ENCODE results near the gene FAM162B. TPM values are rescaled to one million over a fixed set of nuclear protein-coding genes. Genes with fewer than 3 reads are reported as not detected.

FAM162B gene
- total and polyA plus RNA-seq, 8 donors = 1.4 to 7.7 (median 3.2) TPM; not detected in 4

DNA sequence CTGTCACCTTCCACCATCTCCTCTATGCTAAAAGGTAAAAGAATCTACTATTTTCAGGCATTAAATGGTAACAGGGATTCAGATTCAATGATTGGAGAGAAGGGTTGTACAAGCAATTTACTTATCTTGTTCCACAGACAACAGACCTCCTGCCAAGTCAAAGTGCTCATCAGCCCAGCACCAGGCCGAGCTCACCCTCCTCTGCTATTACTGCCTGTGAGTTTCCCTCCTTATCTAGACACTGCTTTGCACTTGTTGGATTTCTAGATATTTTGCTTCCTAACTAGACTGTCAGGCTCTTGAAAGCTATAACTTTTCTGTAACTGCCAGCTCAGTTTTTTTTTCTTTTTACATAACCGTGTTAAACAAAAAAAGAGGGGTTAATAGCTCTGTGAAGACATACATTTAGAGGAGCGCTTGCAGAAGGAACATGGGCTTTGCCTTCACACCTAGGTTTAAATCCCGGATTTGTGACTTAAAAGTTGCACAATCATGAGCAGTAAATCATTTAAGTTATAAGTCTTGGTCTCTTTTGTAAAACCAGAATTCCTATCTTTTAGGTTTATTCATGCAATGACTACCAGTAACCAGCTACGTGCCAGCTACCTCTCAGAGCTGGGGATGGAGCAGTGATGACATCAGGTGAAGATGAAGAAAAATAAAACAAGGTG lies 1.1 kb upstream of the FAM162B start:
- intact Hi-C loops (cut with DNase I; ENCODE audit: low total_unique reads) = no loop called here
- Histone ChIP-seq H3K27ac (no peak overlapping the region), H3K4me3 (no peak overlapping the region), H3K9me3 (no peaks in the 10 kb centered on the region), H3K4me1 (peaks cover 6 to 18% (median 15%) of the 10 kb centered on the region in 4 donors), H3K36me3 (no peaks in the 10 kb centered on the region), H3K27me3 (peaks cover 0 to 34% (median 21%) of the 10 kb centered on the region in 3 donors)
- WGBS, 5 donors = 73 to 82% (median 79%) methylated on average over 5 of the region's 5 CpGs
- no peak for TF ChIP-seq EP300 (IDR thresholded peaks at IDR 0.05)
- TF ChIP-seq POLR2AphosphoS5 (IDR thresholded peaks at IDR 0.05) = no peak
- TF ChIP-seq, protein P1, sequence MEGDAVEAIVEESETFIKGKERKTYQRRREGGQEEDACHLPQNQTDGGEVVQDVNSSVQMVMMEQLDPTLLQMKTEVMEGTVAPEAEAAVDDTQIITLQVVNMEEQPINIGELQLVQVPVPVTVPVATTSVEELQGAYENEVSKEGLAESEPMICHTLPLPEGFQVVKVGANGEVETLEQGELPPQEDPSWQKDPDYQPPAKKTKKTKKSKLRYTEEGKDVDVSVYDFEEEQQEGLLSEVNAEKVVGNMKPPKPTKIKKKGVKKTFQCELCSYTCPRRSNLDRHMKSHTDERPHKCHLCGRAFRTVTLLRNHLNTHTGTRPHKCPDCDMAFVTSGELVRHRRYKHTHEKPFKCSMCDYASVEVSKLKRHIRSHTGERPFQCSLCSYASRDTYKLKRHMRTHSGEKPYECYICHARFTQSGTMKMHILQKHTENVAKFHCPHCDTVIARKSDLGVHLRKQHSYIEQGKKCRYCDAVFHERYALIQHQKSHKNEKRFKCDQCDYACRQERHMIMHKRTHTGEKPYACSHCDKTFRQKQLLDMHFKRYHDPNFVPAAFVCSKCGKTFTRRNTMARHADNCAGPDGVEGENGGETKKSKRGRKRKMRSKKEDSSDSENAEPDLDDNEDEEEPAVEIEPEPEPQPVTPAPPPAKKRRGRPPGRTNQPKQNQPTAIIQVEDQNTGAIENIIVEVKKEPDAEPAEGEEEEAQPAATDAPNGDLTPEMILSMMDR (IDR thresholded peaks at IDR 0.05) = no peak
- TF ChIP-seq POLR2A (IDR thresholded peaks at IDR 0.05) = no peak
- DNase-seq = no peak

DNA sequence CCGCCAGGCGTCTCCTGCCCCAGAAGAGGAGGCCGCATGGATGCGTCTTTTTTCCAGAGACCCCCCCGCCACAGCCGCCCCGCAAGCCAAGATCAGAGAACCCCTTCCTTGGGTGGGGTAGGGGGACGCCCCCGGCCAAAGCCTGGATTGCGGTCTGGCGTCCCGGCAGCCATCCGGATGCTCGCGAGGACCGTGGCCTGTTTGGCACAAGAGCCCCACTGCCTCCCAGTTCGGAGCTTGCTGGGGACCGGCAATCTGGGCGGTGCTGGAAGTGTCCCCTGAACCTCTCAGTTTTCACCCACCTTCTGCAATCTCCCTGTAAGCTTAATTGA lies 924 bp downstream of the FAM162B start:
- peak overlapping the region in 3 of 5 donors; percentile 23 to 67 (median 48) for H3K27ac ChIP-seq
- no peaks in the 10 kb centered on the region for H3K9me3 ChIP-seq
- H3K27me3 ChIP-seq = peaks cover 0 to 34% (median 21%) of the 10 kb centered on the region in 3 donors
- H3K36me3 ChIP-seq = no peaks in the 10 kb centered on the region
- 15 to 38% (median 22%) methylated on average over 8 to 19 of the region's 19 CpGs for WGBS, 5 donors
- intact Hi-C loops (cut with DNase I; ENCODE audit: low total_unique reads) = no loop called here
- peak overlapping the region; percentile 46 to 73 (median 54) for H3K4me3 ChIP-seq
- peak in 1 of 2 donors; percentile 44 for DNase-seq
- TF ChIP-seq, protein P1 (IDR thresholded peaks at IDR 0.05) = no peak
- no peak for TF ChIP-seq EP300 (IDR thresholded peaks at IDR 0.05)
- TF ChIP-seq POLR2AphosphoS5 (IDR thresholded peaks at IDR 0.05) = no peak
- no peak for TF ChIP-seq POLR2A (IDR thresholded peaks at IDR 0.05)
- H3K4me1 ChIP-seq = peaks cover 6 to 18% (median 15%) of the 10 kb centered on the region in 4 donors

DNA sequence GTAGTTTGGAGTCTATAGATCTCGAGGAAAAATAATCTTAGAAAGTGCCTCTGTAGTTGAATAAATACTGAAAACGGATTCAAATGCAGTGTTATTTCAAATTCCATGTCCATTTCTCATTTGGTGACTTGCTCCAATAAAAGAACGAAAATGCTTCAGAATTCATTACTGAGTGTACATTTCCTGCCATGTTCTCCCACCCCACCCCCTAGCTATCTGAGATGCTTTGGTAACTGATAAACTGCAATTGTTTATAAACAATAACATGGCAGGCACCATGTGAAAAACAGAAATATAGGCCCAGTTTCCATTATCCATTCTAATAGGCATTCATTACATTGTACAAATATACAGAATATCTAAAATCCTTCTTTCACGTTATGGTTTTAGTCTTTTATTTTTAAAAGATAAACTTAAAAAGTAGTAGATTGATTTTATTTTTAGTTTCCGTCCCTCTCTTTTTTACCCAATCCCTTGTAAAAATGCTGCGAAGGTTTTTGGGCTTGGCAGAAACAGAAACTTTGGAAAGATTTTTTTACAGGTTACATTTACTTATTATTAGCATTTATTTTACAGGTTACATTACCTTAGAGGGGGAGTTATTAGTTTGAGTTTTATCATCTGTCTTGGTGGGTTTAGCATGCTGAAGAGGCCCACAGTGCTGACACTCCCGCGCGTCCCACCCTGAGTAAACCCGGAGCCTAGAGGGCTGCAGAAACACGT lies 1.5 kb downstream of the FAM162B start:
- Histone ChIP-seq H3K27ac (peak overlapping the region in 1 of 5 donors; percentile 48), H3K4me1 (peaks cover 6 to 18% (median 15%) of the 10 kb centered on the region in 4 donors), H3K27me3 (peaks cover 0 to 34% (median 21%) of the 10 kb centered on the region in 3 donors), H3K36me3 (no peaks in the 10 kb centered on the region), H3K9me3 (no peaks in the 10 kb centered on the region), H3K4me3 (peak overlapping the region; percentile 46 to 73 (median 54))
- intact Hi-C loops (cut with DNase I; ENCODE audit: low total_unique reads) = no loop called here
- 69 to 80% (median 71%) methylated on average over 11 of the region's 11 CpGs for WGBS, 5 donors
- no peak for DNase-seq
- TF ChIP-seq EP300 (IDR thresholded peaks at IDR 0.05) (no peak), POLR2A (IDR thresholded peaks at IDR 0.05) (no peak), POLR2AphosphoS5 (IDR thresholded peaks at IDR 0.05) (no peak)
- TF ChIP-seq, protein P1 (IDR thresholded peaks at IDR 0.05) = no peak

DNA sequence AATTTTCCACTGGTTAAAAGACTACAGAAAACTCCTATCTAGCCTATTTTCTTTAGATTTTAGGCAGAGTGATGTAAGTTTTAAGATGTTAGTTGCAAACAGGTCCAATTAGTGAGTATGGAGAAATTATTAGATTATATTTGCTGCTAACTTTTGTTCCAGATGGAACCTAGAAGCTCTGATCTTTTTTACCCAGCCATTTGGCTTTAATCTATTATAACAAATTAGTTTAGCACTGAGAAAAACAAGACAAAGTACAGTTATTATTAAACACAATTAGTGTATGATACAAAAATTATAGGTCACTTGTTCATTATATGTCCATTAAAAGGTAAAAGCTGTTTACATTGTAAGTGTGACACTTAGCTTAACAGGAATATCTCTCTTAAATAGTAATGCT lies 2.5 kb downstream of the FAM162B start:
- H3K27ac ChIP-seq = no peak overlapping the region
- H3K4me3 ChIP-seq = no peak overlapping the region
- no peaks in the 10 kb centered on the region for H3K36me3 ChIP-seq
- H3K27me3 ChIP-seq = peaks cover 0 to 34% (median 21%) of the 10 kb centered on the region in 3 donors
- no peak for DNase-seq
- intact Hi-C loops (cut with DNase I; ENCODE audit: low total_unique reads) = no loop called here
- H3K4me1 ChIP-seq = peaks cover 6 to 18% (median 15%) of the 10 kb centered on the region in 4 donors
- no peak for TF ChIP-seq POLR2AphosphoS5 (IDR thresholded peaks at IDR 0.05)
- TF ChIP-seq EP300 (IDR thresholded peaks at IDR 0.05) = no peak
- TF ChIP-seq POLR2A (IDR thresholded peaks at IDR 0.05) = no peak
- TF ChIP-seq, protein P1 (IDR thresholded peaks at IDR 0.05) = no peak
- no peaks in the 10 kb centered on the region for H3K9me3 ChIP-seq
